Measurements from ENCODE around the gene AQP11.

The AQP11 gene

GRCh38 chr11:77658213-77659013, 68.7 kb downstream of the AQP11 start:
- DNase-seq (ENCODE audit: low read depth in 3 of 3): no peak
